ENCODE data around the gene TST. TPM values are rescaled to one million over a fixed set of nuclear protein-coding genes. Genes with fewer than 3 reads are reported as not detected.
A peak's percentile ranks its signal among the peaks of the same experiment; 100 is the strongest.

The TST gene
- total RNA-seq, 1 donor: 17.1 TPM

- no peak for DNase-seq (ENCODE audit: low read depth)
- no peak overlapping the region for H3K4me3 ChIP-seq (ENCODE audit: low read depth, low read length)
- no peak for TF ChIP-seq CTCF (IDR thresholded peaks at IDR 0.05; ENCODE audit: insufficient read depth, low read length)
These were observed 20.2 kb upstream of the TST start for GRCh38 chr22:37039466-37039865.

- H3K4me3 ChIP-seq (ENCODE audit: low read depth, low read length): no peak overlapping the region
- TF ChIP-seq CTCF (IDR thresholded peaks at IDR 0.05; ENCODE audit: insufficient read depth, low read length): no peak
- DNase-seq (ENCODE audit: low read depth): no peak
These were observed 18.4 kb upstream of the TST start for GRCh38 chr22:37037669-37038068.

- TF ChIP-seq CTCF (IDR thresholded peaks at IDR 0.05; ENCODE audit: insufficient read depth, low read length): no peak
- no peak overlapping the region for H3K4me3 ChIP-seq (ENCODE audit: low read depth, low read length)
- DNase-seq (ENCODE audit: low read depth): no peak
These were observed 17.6 kb upstream of the TST start for GRCh38 chr22:37036655-37037377.

- DNase-seq (ENCODE audit: low read depth): no peak
- no peak for TF ChIP-seq CTCF (IDR thresholded peaks at IDR 0.05; ENCODE audit: insufficient read depth, low read length)
These were observed 14.6 kb upstream of the TST start for GRCh38 chr22:37033605-37034430.

GRCh38 chr22:37032535-37033460 is 13.6 kb upstream of the TST start:
- H3K4me3 ChIP-seq (ENCODE audit: low read depth, low read length): no peak overlapping the region
- TF ChIP-seq CTCF (IDR thresholded peaks at IDR 0.05; ENCODE audit: insufficient read depth, low read length): no peak
- peak; percentile 85 for DNase-seq (ENCODE audit: low read depth)

More at GRCh38 chr22:37033605-37034430, 14.6 kb upstream of the TST start:
- no peak overlapping the region for H3K4me3 ChIP-seq (ENCODE audit: low read depth, low read length)

- DNase-seq (ENCODE audit: low read depth): no peak
- no peak overlapping the region for H3K4me3 ChIP-seq (ENCODE audit: low read depth, low read length)
- no peak for TF ChIP-seq CTCF (IDR thresholded peaks at IDR 0.05; ENCODE audit: insufficient read depth, low read length)
These were observed 12.9 kb upstream of the TST start for GRCh38 chr22:37032134-37032534.

Data from fibroblast of the aortic adventitia (primary cell).